GM12875 (cell line): ENCODE data around the gene FAM222B.

Source experiments
- H3K4me3 ChIP-seq: one replicate; pipeline ENCODE4 v1.5.1; 2011; ENCODE audit warnings: low read depth, low read length, control low read depth
- TF ChIP-seq, protein P1 (sequence below): IDR thresholded peaks from 2 replicates; pipeline ENCODE4 v1.5.1; 2011; ENCODE audit warnings: low read depth, mild to moderate bottlenecking, control low read depth, inconsistent platforms, low read length, moderate library complexity, borderline replicate concordance; ENCODE audit not compliant: insufficient read depth

Gene FAM222B

DNA sequence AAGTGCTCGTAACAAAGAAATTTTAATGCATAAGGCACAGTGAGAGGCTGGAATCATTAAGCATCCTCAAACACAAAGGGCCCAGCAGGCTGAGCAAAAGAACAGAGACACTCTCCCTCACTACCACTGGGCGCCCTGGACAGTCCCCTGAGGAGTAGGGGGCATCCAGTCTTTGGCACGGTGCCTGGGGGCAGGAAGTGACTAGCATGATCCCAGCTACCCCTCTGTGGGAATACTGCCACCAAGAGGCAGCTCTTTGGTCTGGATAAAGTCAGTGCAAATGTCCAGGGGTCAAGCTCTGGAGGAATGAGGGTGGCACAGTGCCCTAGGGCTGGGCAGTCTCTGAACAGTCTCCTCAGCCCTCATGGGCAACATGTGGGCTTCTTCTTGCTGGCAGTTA lies 128.3 kb downstream of the FAM222B start:
- TF ChIP-seq, protein P1, sequence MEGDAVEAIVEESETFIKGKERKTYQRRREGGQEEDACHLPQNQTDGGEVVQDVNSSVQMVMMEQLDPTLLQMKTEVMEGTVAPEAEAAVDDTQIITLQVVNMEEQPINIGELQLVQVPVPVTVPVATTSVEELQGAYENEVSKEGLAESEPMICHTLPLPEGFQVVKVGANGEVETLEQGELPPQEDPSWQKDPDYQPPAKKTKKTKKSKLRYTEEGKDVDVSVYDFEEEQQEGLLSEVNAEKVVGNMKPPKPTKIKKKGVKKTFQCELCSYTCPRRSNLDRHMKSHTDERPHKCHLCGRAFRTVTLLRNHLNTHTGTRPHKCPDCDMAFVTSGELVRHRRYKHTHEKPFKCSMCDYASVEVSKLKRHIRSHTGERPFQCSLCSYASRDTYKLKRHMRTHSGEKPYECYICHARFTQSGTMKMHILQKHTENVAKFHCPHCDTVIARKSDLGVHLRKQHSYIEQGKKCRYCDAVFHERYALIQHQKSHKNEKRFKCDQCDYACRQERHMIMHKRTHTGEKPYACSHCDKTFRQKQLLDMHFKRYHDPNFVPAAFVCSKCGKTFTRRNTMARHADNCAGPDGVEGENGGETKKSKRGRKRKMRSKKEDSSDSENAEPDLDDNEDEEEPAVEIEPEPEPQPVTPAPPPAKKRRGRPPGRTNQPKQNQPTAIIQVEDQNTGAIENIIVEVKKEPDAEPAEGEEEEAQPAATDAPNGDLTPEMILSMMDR, result no peak
- no peak overlapping the region for H3K4me3 ChIP-seq

DNA sequence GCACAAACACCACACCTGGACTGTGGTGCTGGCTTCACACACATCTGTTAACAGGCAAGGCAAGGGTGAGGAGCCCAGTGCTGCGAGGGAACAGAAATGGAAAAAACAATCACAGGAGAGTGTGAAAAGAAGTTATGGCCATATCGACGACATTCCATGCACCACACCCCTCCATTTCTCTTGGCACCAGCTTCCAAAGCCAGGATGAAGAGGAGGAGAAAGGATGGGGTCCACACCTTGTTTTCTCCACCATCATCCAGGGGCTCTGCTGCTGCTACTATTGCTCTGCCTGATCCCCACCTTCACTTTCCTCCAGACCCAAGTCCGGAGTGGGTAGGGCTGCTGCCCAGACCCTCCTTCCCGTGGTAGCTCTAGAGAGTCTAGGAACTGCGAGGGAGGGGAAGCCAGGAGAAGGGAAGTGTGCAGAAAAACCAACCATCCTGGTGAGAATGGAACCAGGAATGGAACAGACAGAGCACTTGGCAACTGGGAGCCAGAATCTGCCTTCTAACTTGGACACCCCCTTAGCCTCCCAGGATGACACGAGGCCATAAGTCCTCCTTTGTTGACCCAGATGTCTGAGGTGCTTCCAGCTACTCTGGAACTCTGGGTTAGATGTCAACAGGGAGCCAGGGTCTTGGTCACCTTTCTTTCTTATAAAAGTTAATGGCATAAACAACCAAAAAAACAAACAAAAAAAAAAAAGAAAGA lies 129.7 kb downstream of the FAM222B start:
- H3K4me3 ChIP-seq, result no peak overlapping the region

DNA sequence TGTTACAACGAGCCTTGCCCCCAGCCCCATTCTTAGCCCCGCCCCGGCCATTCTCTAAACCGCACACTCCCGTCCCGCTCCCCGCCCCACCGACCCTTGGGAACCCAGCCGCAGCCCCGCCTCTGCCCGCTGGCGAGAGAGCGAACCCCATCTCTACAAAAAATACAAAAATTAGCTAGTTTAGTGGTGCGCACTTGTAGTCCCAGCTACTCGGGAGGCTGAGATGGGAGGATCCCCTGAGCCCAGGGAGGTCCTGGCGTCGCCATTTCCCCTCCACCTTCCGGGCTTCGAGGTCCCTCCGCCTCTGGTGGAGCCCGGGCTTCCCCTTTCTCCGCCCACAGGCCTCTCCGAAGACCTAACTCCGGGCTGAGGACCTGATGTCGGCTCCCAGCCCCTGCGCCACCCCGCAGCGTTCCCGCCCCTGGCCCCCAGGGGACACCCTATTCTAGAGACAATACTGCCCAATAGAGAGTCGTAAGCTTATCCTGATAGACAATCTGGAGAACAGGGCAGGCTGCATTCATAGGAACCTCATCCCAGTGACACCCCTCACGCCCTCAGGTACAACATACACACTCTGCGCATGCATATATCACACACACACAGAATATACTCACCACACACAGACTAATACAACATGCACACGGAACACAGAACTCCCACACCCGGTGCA lies 130.4 kb downstream of the FAM222B start:
- peak overlapping the region; percentile 81 for H3K4me3 ChIP-seq
- TF ChIP-seq, protein P1, result 0 out of 2 replicates have a peak, but pooled peaks have one; percentile 16

More for the DNA sequence above, 129.7 kb downstream of the FAM222B start:
- TF ChIP-seq, protein P1, result no peak

DNA sequence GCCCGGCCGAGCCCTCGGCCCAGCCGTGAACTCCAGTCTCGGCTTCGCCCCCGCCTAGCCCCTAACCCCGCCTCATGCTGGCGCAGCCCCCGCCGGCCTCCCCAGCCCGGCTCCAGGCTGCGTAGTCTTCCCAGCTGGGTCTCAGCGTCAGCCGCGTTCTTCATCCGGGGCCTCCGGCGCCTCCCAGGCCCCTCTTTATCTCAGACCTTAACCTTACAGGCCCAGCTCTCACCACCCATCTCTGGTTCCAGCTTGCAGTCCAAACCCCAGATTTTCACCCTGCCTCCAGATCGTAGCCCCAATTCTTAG lies 130.9 kb downstream of the FAM222B start, which contains the start of gene PROCA1:
Gene PROCA1, minus strand, starts transcription at position 166 of the 309 bp plus-strand sequence. CDS start 228 bp downstream, outside the sequence.
- H3K4me3 ChIP-seq, result peak within 1 kb of the TSS; percentile 81
- TF ChIP-seq, protein P1, result no peak

DNA sequence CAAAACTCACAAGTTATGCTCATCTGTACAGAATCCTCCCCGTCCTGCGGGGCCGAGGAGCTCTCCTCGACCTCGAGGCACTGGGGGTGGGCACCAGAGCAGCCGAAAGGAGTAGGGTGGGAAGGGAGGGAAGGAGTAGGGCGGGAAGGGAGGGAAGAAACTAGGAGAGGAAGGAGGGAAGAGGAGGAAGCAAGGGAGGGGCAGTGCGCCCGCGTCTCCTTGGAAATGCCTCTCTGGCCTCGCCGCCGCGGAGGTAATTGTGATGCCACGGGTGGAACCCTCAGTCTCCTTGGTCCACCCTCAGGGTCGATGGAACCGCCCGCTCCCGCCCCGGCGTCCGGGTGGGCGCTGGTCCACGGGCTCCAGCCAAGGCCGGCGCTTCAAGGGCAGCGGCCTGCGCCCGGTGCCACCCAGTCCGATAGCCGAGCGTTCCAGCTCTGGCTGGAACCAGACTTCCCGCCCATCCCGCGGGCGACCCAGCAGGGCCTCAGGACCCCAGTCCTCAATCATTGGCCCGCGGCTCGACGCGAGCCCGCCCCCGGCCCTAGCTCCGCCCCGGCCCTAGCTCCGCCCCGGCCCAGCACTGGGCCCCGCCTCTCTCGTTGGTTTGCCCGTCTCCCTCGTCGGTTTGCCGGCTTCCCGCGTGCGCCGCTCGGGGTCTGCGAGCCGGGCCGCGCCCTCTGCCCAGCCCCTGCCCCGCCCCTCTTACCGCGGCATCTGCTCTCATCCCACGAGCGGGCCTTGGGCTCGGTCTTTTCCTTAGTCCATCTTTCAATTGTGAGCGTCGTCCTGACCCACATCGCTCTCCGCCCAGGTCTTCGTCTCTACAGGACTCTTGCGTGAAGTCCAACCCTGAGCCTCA lies 131.5 kb downstream of the FAM222B start:
- TF ChIP-seq, protein P1, result no peak
- H3K4me3 ChIP-seq, result peak overlapping the region; percentile 81

DNA sequence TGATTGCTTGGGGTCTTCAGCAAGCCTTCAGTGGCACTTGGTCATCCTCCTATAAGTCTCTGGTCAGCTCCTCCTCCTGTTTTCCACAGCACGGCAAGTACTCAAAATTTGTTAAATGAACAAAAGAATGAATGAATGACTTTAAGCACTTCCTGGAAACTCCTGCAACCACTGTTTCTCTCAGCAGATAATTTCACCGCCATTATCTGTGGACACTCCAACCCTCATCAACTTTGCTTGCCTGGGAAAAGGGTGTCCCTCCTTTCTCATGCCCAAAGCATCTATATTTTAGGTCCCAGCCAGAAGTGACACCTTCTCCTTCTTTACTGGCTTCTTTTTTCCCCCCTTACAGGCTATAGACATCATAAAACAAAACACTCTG lies 135.3 kb downstream of the FAM222B start:
- TF ChIP-seq, protein P1, result no peak
- H3K4me3 ChIP-seq, result no peak overlapping the region
